GM19452 (cell line): ENCODE results near the gene ZP1.

Experiments used
- ATAC-seq: cut with Tn5 transposase; IDR thresholded peaks from one replicate; pipeline ENCODE4 v1.9.1; 2021; ENCODE audit not compliant: unreplicated experiment

The ZP1 gene

GRCh38 chr11:60921259-60921658 is 53.9 kb downstream of the ZP1 start:
- ATAC-seq: no peak

- ATAC-seq: no peak
Measured at GRCh38 chr11:60921777-60922335, 54.5 kb downstream of the ZP1 start.

DNA sequence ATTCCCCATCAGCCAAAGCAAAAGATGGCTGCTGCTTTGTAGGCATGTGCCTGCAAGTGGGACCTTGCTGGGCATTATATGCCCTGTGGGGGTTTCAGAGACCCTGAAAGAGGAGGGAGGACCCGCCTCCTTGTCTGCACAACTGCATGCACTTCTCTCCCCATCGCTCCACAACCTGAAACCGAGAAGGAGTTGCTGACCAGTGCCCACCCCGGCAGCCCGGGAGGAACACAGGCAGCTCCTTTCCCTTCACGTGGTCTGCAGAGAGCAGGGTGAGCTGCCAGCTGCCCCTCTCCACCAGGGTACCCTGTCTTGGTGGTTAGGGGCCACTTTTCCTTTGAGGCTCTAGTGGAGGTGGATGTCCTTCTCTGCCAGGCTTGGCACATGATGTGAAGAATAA is 55.6 kb downstream of the ZP1 start:
- no peak for ATAC-seq

DNA sequence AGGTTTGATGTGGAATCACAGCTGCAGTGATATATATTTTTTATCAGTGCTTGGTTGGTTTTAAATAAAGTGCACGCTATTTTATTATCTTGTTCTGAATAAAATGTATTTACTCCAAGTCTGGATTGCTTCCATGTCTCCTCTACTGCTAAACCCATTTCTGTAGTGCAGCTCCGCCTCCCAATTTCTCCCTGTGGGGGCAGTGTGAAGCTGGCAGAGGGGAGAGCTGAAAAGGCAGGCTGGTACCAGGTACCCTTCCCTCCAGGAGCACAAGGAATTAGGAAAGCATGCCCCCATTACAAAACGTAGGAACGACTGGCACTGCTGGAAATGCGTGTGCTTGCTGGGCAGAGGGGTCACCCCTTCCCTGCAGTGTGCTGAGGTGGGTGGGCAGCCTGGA is 56.0 kb downstream of the ZP1 start:
- no peak for ATAC-seq

DNA sequence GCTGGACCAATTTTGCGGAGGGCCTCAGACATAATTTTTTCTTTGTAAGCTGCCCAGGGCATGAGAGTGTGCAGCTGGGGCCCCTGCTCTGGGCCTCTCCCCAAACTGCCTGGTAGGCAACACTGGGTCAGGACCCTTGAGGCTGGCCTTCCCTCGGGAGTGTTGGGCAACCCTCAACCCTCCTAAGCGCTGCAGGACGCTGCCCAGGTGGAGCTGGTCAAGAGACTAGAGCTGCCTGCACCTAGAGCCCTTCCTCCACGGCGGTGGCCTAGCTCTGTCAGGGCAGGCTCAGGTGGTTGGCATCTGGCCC is 56.4 kb downstream of the ZP1 start:
- ATAC-seq: no peak

- no peak for ATAC-seq
Measured at GRCh38 chr11:60924110-60924905, 57.0 kb downstream of the ZP1 start, which contains the start of gene TMEM132A. Gene TMEM132A (plus strand): TSS chr11:60924460. CDS start chr11:60924634, 174 bp downstream.
